ENCODE data around the gene SUSD1.

The SUSD1 gene

DNA sequence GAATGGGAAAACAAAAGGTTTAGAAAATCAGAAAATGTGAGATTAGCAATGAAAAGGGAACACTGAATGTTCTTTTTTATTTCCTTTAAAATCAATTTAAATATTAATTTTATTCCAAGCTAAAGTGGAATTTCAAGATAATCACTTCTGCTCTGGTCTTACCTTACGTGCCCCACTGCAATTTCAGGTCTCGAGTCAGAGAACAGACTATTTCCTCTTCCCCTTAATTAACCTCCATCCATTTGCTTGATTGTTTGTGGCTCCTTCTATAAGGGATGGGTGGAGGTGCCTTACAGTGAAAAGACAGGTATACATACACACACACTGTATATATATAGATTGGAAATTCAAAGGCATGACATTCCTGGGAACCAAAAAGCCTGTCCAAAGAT lies 137.1 kb downstream of the SUSD1 start:
- no peak for DNase-seq

DNA sequence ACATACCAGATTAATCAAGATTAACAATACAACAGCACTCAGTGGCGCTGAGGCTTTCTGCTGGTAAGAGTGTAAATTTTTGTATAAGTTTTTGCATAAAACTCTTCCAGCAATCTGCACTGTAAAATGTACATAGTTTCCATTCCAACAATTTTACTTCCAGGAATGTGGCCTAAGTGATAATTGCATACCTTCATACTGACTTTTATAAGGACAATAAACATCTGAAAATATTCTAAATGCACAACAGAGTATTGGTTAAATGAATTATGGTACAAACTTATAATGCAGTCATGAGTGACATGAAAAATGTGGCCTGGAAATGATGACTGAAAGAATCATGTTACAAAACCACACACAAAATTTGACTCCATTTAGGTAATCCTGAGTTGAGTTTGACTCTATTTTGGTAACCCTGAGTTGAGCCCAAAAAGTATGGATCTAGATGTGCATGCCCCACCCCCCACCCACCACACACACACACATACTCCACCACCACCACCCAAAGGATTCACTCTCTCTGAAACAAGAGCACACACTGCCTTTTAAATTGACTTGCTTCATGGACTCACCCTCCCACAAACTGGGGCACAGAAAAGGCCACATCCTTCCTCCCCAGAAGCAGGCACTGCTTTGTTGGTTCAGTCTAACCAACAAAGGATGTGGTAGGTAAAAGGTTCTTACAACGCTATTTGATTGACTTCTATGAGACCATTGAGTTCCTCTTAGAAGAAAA lies 137.6 kb downstream of the SUSD1 start:
- DNase-seq, result peak; percentile 92

DNA sequence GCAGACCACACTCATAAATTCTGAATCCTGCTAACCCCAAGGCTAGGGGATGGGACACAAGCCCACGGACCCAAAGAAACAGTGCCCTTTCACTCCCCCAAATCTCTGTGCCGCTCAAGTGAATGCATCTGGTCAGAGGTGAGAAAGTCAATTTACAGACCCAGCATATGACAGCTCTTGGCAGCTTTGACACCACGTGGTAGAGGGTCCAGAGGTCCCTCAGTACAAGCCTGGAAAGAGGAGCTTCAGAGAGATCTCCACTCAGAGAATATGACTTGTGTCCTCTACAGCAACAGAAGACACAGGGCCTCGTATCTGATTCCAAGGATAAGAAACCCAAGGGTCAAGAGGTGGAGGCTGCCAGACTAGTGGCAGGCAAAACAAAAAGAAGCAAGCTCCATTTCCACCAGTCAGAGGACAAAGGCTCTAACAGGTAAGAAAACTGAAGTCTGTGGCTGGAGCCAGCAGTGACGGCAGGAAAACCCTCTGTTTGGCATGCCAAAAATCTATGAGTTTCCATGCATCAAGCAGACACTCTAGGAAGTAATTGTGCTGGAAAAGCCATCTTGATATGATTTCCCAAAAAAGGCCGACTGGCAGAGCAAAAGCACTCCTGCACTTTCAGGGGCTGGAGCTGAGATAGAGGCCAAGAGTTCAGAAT lies 139.8 kb downstream of the SUSD1 start:
- no peak for DNase-seq

DNA sequence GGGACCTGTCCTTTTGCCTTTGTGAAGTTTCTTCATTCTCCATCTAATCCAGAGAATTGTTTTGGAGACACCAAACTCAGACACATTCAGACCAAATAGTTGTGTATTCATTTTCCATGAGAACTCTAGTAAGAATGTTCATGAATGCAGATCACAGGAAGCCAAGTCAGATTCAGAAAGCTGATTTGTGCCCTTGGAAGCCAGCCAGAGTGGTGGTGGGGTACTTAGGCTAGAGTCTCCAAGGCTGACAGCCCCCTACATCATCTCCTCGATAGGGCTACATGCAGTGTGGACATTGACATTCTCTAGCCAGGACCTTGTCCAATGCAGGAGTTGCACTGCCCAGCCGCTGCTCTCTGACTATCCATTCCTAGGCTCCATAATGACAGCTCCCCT lies 140.9 kb downstream of the SUSD1 start:
- DNase-seq, result no peak

DNA sequence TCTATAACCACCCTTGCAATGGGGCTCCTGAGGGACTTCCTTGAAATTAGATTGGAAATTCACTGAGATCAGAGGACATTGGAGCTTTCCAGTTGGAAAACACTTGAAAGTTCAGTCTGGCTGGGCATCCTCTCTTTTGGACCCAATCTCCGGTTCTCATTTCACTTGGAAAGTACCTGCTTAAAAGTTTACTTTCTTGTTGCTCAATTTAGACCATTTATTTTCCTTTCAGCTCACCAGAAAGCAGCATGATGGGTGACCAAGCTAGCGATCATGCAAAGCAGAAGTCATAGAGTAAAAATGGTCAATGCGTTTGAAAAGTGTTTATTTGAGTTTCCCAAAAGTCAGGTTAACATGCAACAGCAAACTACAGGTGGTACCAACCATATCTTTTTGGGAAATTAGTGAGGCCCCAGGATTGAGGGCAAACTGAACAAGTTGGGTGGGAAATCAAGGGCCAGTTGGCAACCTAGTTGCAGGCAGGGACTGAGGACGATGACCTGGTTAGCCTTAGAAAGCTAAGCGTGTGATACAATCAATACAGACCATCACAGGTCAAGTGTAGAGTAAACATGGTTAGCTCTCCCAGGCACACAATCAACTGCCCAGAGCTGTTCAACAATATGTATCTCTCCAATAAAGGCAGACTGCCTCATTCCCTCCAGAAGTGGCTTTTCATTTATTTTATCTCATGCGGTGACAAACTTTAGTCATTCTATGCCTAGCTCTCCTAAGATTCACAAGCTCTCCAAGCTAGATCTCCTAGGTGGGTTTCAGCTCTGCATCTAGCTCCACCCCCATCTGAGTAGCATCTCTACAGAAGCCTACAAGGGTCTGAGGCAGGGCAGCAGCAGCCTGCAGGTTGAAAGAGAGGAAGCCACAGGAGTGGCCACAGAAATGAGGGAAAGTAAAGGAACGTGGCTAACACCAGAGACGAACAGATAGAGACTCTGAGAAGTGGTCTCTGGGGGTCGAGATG lies 141.6 kb downstream of the SUSD1 start:
- no peak for DNase-seq

DNA sequence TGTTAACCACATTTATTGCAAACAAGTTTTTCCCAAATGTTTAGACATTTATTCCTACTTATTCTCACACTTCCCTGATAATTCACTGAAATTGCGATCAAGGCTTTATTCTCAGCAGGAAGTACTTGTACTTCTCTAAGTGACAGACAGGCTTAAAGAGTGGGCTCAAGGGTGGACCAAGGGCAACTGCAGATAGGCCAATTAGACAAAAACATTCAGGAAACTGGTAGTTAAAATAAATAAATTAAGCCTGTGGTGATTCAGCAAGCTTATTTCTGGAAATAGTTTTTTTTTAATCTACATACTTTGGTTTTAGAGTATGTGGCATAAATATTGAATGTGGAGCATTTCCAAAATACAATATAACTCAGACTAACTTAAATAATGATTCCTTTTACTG lies 142.4 kb downstream of the SUSD1 start:
- no peak for DNase-seq

DNA sequence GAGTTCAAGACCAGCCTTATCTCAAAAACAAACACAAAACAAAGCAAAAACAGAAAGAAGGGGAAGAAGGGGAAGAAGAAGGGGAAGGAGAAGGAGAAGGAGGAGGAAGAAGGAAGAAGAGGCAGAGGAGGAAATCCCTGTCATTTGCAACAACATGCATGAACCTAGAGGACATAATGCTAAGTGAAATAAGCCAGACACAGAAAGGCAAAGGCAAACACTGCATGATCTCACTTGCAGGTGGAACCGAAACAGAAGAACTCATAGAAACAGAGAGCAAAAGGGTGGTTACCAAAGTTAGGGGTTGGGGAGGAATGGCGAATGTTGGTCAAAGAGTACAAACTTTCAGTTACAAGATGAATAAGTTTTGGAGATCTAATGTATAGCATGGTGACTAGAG lies 143.1 kb downstream of the SUSD1 start:
- peak; percentile 70 for DNase-seq

DNA sequence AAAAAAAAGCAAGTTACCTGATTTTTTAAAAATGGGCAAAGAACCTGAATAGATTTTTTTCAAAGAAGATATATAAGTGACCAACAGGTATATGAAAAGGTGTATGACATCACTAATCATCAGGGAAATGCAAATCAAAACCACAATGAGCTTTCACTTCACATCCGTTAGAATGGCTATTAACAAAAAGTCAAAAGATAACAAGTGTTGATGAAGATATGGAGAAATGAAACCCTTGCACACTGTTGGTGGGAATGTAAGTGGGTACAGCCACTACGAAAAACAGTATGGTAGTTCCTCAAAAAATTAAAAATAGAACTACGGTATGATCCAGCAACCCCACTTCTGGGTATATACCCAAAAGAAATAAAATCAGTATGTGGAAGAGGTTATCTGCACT lies 143.7 kb downstream of the SUSD1 start:
- no peak for DNase-seq

DNA sequence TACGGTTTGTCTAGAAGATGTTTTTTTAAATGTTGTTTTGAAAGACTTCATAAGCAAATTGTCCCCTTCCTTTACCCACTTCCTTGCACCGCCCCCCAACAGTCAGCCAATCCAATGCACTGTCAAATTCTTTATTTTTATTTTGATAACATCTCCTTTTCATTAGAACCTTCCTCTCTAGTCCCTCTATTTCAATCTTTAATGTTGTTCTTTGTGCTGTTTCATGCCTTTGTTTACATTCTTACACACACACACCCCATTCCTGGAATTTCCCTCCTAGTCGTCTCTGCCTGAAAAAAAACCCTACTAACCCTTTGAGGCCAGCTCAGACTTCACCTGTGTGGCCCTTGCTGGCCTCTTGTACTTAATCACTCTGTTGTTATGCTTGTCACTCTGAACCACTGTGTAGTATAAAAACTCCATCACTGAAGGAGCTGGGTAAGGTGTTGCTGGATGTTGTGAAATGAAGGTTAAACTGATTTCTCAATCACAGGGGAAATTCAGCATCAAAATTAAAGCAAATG lies 145.1 kb downstream of the SUSD1 start:
- peak; percentile 30 for DNase-seq

DNA sequence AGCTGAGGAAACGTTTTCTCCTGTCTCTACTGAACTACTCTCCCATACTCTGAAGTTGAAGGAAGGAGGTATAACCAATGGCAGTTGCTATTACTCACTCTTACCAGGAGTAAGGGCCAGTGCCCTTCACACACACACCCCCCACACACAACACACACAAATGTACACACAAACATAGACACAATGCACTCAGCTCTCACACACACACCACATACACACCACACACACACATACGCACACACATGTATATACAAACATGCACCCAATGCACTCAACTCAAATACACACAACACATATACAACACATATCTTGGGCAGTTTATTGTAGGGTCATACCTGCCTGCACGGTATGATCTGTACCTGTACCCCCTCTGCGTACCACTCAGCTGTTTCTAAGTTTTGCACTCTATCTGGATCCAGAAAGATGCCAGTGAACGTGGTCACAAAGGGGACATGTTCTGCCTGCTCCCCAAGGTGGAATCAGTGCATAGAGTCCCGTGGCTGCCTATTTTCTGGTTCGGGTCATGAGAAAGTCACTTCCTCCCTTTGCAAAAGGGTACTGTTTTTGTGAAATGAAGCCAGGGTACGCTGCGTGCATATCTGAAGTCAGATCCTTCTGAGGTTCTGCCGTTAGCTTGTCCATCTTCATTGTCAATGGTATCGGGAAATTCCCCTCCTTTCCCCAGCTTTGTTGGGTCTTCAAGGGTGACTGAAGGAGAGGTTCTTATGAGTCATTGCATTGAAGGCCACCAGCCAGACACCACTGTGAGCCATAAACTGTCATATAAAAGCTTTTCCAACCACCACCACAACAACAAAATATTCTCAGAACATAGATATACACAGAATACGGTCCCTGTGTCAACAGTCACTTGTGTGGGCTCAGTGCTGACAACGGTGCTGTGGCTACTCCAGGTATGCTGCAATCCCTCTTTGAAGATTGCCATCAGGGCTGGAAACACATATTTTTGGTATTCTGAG lies 146.6 kb downstream of the SUSD1 start:
- DNase-seq, result peak; percentile 88

DNA sequence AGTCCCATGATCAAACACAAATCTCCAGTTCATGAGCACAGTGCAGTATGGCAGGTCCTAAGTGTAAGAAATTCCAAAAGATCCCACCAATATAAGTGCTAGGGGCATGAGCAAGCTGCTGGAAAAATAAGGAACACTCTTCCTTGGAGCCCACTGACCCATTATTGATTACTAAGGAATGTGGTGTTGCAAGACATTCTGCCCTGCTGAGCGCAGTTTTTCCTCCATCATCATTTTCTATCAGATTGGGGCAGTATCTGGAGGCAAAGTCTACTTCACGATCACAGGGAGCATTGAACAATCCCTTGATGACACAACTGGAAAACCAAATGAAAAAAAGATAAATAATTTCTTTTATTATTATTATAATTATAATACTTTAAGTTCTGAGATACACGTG lies 149.2 kb downstream of the SUSD1 start:
- no peak for DNase-seq

DNA sequence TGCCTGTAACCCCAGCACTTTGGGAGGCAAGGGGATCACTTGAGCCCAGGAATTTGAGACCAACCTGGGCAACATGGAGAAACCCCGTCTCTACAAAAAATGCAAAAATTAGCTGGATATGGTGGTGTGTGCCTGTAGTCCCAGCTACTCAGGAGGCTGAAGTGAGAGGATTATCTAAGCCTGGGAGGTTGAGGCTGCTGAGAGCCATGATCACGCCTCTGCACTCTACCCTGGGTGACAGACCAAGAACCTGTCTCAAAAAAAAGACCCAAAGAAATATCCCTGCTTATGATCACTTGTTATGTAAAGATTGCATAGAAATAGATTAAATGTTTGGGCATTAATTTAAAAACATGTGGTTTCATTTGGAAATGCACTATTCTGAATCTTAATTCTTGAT lies 153.4 kb downstream of the SUSD1 start:
- DNase-seq, result no peak

DNA sequence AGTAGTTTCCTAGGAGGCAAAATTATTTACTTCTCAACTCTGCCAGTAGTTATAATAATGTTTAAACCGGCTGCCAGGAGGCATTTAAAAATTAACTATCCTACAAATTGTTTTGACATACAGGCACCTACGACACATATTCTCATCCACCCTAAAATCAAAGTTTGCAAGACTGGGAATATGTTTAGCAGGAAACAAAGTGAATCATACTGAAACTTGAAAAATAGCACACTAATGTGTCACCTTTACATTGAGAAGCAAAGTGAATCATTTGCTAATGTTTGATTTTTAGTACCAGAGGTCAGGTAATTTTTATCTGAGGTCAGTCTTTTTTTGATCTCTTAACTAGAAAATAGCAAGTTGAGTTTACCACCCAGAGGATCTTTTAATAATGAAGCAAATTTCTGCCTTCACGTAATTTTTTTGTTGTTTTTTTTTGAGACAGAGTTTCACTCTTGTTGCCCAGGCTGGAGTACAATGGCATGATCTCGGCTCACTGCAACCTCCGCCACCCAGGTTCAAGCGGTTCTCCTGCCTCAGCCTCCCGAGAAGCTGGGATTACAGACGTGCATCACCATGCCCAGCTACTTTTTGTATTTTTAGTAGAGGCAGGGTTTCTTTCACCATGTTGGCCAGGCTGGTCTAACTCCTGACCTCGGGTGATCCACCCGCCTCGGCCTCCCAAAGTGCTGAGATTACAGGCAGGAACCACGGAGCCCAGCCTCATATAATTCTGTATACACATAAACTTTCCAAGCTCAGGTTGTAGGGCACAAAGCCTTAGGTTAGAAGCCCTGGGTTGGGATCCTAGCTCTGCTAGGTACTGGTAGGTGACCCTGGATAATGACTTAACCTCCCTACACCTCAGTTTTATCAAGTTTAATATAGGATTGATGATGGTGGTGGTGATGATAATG lies 154.2 kb downstream of the SUSD1 start:
- DNase-seq, result peak; percentile 51

DNA sequence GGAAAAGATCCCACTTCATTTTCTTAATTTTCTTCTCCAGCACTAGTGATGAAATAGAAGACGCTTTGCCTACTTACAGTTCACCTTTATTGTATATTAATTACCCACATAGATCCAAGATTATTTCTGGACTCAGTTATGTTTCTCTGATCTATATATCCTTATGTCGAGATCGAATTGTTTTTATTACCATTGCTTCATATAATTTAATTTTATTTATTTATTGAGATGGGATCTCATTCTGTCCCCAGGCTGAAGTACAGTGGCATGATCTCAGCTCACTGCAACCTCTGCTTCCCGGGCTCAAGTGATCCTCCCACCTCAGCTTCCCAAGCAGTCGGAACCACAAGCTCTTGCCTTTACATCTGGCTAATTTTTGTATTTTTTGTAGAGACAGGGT lies 157.2 kb downstream of the SUSD1 start:
- DNase-seq, result no peak

DNA sequence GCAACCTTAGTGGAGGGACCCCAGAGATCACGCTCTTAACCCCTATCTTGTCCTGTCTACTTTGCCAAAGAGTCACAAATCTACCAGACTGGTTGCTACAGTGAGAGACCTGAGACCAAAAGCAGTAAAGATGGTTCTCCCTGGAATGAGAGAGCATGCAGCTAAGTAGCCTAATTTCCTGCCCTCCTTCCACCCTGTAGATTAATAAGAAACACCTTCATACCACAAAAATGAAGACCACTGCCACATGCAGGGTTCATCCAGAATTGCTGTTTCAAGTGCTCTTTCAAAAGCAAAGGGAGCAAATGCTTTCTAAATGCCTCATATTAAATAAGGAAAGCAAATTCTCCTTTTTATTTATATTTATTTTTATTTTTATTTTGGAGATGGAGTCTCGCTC lies 159.4 kb downstream of the SUSD1 start:
- no peak for DNase-seq

DNA sequence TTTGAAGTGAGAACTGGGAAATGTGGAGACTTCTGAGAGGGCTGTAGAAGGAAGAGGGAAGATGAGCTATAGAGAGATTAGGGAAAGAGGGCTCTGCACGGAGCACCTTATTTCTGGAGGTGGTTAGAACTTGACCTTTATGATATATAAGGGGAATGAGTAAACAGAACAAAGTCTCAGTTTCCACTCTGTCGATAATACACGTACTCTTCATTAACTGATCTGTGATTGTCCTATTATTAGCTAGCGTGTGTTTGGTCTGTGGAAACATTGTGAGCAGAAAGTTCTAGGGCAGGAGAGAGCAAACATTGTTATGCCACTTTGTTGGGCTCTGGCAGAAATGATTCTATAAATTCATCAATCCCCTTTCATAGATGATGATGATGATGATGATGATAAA lies 159.9 kb downstream of the SUSD1 start:
- no peak for DNase-seq

DNA sequence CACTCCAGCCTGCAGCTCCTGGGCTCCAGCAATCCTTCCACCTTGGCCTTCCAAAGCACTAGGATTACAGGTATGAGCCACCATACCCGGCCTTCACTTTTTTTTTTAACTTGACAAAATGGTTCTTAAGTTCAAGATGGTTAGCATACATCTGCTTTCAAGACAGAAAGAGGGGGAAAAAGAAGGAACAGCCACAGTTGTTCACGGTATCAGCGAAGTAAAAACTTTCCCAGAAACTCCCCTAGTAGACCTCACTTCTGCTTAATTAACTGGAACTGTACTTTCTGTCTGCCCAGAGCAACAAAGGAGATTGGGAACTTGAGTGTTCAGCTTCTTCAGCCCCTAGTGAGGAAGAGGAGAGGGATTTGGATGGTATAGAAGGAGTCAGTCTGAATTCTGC lies 161.8 kb downstream of the SUSD1 start:
- DNase-seq, result no peak

DNA sequence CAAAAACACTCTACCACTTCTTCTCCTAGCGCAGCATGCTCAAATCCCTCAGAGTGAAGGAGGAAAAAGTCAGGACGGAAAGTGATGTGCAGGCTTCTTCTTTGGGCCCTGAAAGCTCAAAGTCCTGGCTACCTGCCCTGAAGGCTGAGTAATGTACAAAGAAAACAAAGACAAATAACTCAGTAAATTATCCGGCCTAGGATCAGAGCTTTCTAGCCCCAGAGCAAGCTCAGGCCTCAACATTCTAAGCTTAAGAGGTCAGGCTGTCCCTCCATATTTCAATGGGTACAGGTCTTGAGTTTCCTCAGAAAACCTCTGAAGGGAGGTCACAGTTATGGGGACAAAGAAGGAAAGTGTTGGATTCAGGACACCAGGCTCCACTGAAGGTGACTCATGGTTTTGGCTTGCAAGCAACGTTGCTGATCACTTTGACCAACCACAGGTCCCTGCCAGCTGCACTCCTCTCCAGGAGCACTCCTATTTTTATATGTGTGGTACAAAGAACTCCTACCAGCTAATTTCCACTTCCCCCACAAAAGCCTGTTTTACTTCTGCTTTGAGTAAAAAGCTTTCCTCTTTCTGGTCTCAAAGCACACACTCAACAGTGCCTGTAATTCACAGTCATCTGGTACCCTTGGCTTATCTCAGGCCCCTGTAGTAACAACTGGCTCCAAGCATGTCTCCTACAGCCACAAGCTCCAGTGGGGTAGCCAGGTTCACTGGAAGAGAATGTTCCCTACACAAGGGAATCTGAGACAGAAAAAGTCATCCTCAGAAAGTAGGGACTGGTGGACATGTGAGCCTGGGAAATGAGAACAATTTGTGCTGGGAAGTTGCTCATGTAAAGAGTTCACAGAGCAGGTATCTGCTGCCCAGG lies 162.8 kb downstream of the SUSD1 start:
- peak; percentile 82 for DNase-seq

DNA sequence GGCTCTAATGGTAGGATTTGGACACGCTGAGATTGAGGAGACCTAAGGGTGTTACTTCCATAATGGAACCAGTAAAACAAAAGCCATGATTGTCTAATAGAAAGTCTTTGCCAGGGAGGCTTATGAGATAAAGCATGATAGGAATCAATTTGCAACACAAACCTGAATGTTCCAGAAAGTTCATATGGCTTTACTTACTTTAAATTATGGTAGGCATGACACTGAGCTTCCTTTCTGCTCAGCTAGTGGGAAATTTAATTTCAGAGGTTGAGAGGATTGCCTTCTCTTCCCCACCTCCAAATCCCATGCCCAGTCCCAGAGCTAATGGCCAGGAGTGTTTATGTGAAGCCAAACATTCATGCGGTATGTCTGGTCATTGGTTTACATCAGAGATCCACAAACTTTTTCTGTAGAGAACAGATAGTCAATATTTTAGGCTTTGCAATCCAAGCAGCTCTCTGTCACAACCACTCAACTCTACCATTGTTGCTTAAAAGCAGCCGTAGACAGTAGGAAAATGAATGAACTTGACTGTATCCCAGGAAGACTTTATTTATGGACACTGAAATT lies 164.0 kb downstream of the SUSD1 start:
- DNase-seq, result no peak

DNA sequence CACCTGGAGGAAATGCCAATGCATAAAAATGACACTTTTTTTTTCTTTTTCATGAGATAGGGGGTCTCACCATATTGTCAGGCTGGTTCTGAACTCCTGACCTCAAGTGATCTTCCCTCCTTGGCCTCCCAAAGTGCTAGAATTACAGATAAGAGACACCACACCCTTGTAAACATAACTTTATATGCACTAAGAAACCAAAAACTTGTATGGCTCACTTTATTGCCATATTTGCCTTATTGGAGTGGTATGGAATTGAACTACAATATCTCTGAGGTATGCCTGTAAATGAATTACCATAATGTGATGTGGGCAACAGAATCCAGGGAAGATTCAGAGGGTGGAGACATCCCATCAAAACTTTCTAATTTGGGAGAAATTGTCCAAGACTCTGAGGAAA lies 164.6 kb downstream of the SUSD1 start:
- no peak for DNase-seq

Measured in activated CD4-positive, alpha-beta T cell treated with anti-CD3 and anti-CD28 coated beads, Interleukin-2, amount 50 U/mL, for 16 hours (primary cell).